ENCODE data around the gene OR5B21. TPM values are rescaled to one million over a fixed set of nuclear protein-coding genes. Genes with fewer than 3 reads are reported as not detected.

OR5B21 gene
- total RNA-seq, 1 donor from 2014 or later: not detected

DNA sequence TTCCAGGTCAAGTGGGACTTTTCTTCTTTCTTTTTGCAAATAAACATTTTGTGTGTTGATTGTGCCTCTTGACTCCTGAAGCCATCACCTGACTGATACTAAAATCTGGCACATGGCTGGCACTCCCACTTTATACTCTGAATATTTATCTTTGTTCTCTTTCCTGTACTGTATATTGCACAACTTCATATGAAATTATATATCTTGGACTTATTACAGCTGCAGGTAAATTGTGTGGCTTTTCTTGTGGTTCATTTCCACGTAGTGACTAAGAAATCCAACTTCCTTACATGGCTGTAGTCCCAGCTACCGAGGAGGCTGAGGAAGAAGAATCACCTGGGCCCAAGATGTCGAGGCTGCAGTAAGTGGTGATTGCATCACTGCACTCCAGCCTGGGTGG, 42.2 kb downstream of the OR5B21 start:
- intact Hi-C loops (cut with micrococcal nuclease): no loop called here
- Mint-ChIP-seq H3K27ac (no peak overlapping the region), H3K36me3 (ENCODE audit: low read depth) (no peaks in the 10 kb centered on the region), H3K4me1 (no peaks in the 10 kb centered on the region), H3K9me3 (peaks cover 7% of the 10 kb centered on the region), H3K4me3 (no peak overlapping the region), H3K27me3 (no peaks in the 10 kb centered on the region)
- DNase-seq: no peak

Other genes with a start within 250 kb of the OR5B21 start
- not detected in 2 replicates for gene OR10W1, start 239.8 kb downstream of the OR5B21 start, total RNA-seq
- gene OR5B17, start 149.0 kb downstream of the OR5B21 start, total RNA-seq: not detected in 2 replicates
- not detected in 2 replicates for gene OR5B3, start 101.2 kb downstream of the OR5B21 start, total RNA-seq
- gene OR5B2, start 80.0 kb downstream of the OR5B21 start, total RNA-seq: not detected in 2 replicates
- gene OR5B12, start 65.9 kb downstream of the OR5B21 start, total RNA-seq: not detected in 2 replicates
- gene LPXN, start 67.8 kb upstream of the OR5B21 start, total RNA-seq: 86.3 and 86.7 TPM in 2 replicates
- gene ZFP91, start 71.0 kb upstream of the OR5B21 start, total RNA-seq: 57.4 and 58.3 TPM in 2 replicates
- gene CNTF, start 114.6 kb upstream of the OR5B21 start, total RNA-seq: 3.4 and 3.9 TPM in 2 replicates
- not detected in 2 replicates for gene GLYAT, start 223.8 kb upstream of the OR5B21 start, total RNA-seq